ENCODE data around the gene ARAF. TPM values are rescaled to one million over a fixed set of nuclear protein-coding genes. Genes with fewer than 3 reads are reported as not detected.

ARAF gene
- total and polyA plus RNA-seq, 2 donors (not counting 3 experiments of a cell fraction or from before 2014, with no cell fraction given) = 62.7 to 69.5 TPM

- FAIRE-seq = peak; percentile 81
- ChIA-PET POLR2A (no interaction called here), CTCF (no interaction called here)
- H3K9me3 ChIP-seq (replicated peaks; ENCODE audit: control insufficient read depth, insufficient read depth, low read length) = no peaks in the 10 kb centered on the region
- no peaks in the 10 kb centered on the region for H4K20me1 ChIP-seq (replicated peaks; ENCODE audit: control insufficient read depth, extremely low read depth, insufficient read depth, low read length)
- peaks cover 3% of the 10 kb centered on the region for H3K79me2 ChIP-seq (ENCODE audit: control insufficient read depth, insufficient read depth, low read length)
- H3K9me1 ChIP-seq (replicated peaks; ENCODE audit: control insufficient read depth, extremely low read depth, insufficient read depth, low read length) = no peaks in the 10 kb centered on the region
- no peak overlapping the region for H3K27ac ChIP-seq (ENCODE audit: insufficient read depth, low read depth, low read length)
- no peak for TF ChIP-seq POLR2A (IDR thresholded peaks at IDR 0.05; ENCODE audit: low read depth, low read length)
- TF ChIP-seq POLR2AphosphoS5 (IDR thresholded peaks at IDR 0.05; ENCODE audit: insufficient read depth, low read depth, low read length) = no peak
- no peak for TF ChIP-seq EZH2 (IDR thresholded peaks at IDR 0.05; ENCODE audit: borderline replicate concordance, low read depth, low read length, severe bottlenecking)
- TF ChIP-seq MYC (IDR thresholded peaks at IDR 0.05; ENCODE audit: low read depth, low read length) = no peak
- peaks cover 28% of the 10 kb centered on the region for H3K4me1 ChIP-seq (ENCODE audit: control insufficient read depth, extremely low read depth, insufficient read depth, low read length)
- H3K9ac ChIP-seq (replicated peaks; ENCODE audit: extremely low read depth, insufficient read depth, low read length) = no peak overlapping the region
- DNase-seq (ENCODE audit: low read depth, low spot score) = no peak
- no peak overlapping the region for H3K4me3 ChIP-seq (replicated peaks in 1 of 3; ENCODE audit: insufficient read depth in 1 of 3, low read depth in 1 of 3, low read length in 3 of 3)
- BruUV-seq (replicated peaks) = no TSS peak
- H3K36me3 ChIP-seq (ENCODE audit: control insufficient read depth in 2 of 2, extremely low read depth in 1 of 2, insufficient read depth in 2 of 2, low read length in 2 of 2) = peaks cover 0 to 2% of the 10 kb centered on the region in 2 experiments
- intact Hi-C loops (cut with micrococcal nuclease) = loop anchor here (5.0 kb wide), 1 partner anchor 53 kb away; no protein-coding TSS in a partner anchor
- dilution Hi-C loops (cut with MboI; ENCODE audit: extremely low pct_ligation_motif_present, low sequenced_read_pairs) = no loop called here
- H3K4me2 ChIP-seq (ENCODE audit: insufficient read depth, low read length) = no peak overlapping the region
- no peak overlapping the region for H2AFZ ChIP-seq (ENCODE audit: low read depth, low read length)
- no peaks in the 10 kb centered on the region for H3K27me3 ChIP-seq (ENCODE audit: control insufficient read depth in 2 of 2, insufficient read depth in 2 of 2, low read length in 2 of 2)
Measured at GRCh38 chrX:47584714-47585113, 23.7 kb downstream of the ARAF start.

GRCh38 chrX:47585273-47585672, 24.3 kb downstream of the ARAF start:
- Histone ChIP-seq H4K20me1 (replicated peaks; ENCODE audit: control insufficient read depth, extremely low read depth, insufficient read depth, low read length) (no peaks in the 10 kb centered on the region), H3K27me3 (ENCODE audit: control insufficient read depth in 2 of 2, insufficient read depth in 2 of 2, low read length in 2 of 2) (no peaks in the 10 kb centered on the region), H3K9me1 (replicated peaks; ENCODE audit: control insufficient read depth, extremely low read depth, insufficient read depth, low read length) (no peaks in the 10 kb centered on the region), H3K27ac (ENCODE audit: insufficient read depth, low read depth, low read length) (no peak overlapping the region), H2AFZ (ENCODE audit: low read depth, low read length) (no peak overlapping the region), H3K36me3 (ENCODE audit: control insufficient read depth in 2 of 2, extremely low read depth in 1 of 2, insufficient read depth in 2 of 2, low read length in 2 of 2) (peaks cover 0 to 2% of the 10 kb centered on the region in 2 experiments), H3K79me2 (ENCODE audit: control insufficient read depth, insufficient read depth, low read length) (peaks cover 3% of the 10 kb centered on the region), H3K4me1 (ENCODE audit: control insufficient read depth, extremely low read depth, insufficient read depth, low read length) (peaks cover 26% of the 10 kb centered on the region), H3K4me3 (replicated peaks in 1 of 3; ENCODE audit: insufficient read depth in 1 of 3, low read depth in 1 of 3, low read length in 3 of 3) (no peak overlapping the region), H3K4me2 (ENCODE audit: insufficient read depth, low read length) (no peak overlapping the region), H3K9me3 (replicated peaks; ENCODE audit: control insufficient read depth, insufficient read depth, low read length) (no peaks in the 10 kb centered on the region), H3K9ac (replicated peaks; ENCODE audit: extremely low read depth, insufficient read depth, low read length) (no peak overlapping the region)
- no peak for TF ChIP-seq MYC (IDR thresholded peaks at IDR 0.05; ENCODE audit: low read depth, low read length)
- TF ChIP-seq JUN (IDR thresholded peaks at IDR 0.05; ENCODE audit: borderline replicate concordance, insufficient read depth, insufficient read length, low read depth) = no peak
- TF ChIP-seq FOS (IDR thresholded peaks at IDR 0.05; ENCODE audit: borderline replicate concordance, insufficient read depth, low read length) = no peak
- TF ChIP-seq POLR2A (IDR thresholded peaks at IDR 0.05; ENCODE audit: low read depth, low read length) = no peak
- no peak for TF ChIP-seq MAX (IDR thresholded peaks at IDR 0.05; ENCODE audit: insufficient read depth, insufficient read length)
- TF ChIP-seq EZH2 (IDR thresholded peaks at IDR 0.05; ENCODE audit: borderline replicate concordance, low read depth, low read length, severe bottlenecking) = no peak
- TF ChIP-seq POLR2AphosphoS5 (IDR thresholded peaks at IDR 0.05; ENCODE audit: insufficient read depth, low read depth, low read length) = no peak
- ChIA-PET POLR2A (no interaction called here), CTCF (interaction anchor here (1.4 kb wide), 1 partner anchor 59 kb away, joined by 3 read pairs; no protein-coding TSS in a partner anchor)
- intact Hi-C loops (cut with micrococcal nuclease) = no loop called here
- dilution Hi-C loops (cut with MboI; ENCODE audit: extremely low pct_ligation_motif_present, low sequenced_read_pairs) = no loop called here
- DNase-seq (ENCODE audit: low read depth, low spot score) (no peak), FAIRE-seq (no peak)
- BruUV-seq (replicated peaks) = no TSS peak

Data from endothelial cell of umbilical vein (primary cell).